ENCODE measurements around the gene PSG6.
"Not testable (repeated sequence)": the region's sequence is repeated elsewhere in the genome, so short reads cannot be mapped to it uniquely, and the experiment has no call there.

PSG6 gene

DNA sequence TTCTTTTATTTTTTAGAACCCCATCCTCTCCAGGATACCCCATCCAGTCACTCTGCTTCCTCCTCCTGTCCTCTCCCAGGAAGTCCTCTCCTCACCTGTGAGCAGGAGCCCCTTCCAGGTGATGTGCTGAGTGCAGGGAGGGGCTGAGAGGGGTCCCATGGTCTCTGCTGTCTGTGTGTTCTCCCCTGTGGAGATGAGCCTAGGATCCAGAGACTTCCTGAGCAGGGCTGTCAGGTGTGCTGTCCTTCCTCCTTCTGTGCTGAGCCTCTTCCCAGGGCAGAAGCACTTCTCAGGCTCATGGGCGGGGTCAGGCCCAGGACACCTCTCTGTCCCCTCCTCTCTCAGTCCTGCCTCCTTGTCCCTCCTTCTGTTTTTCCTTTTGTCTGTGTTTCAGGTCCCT, at the start of gene PSG6:
PSG6 (minus strand) TSS at position 261 of the 400 bp plus-strand sequence; CDS start at position 159, 102 bp downstream.
- ATAC-seq, result not testable (repeated sequence)

DNA sequence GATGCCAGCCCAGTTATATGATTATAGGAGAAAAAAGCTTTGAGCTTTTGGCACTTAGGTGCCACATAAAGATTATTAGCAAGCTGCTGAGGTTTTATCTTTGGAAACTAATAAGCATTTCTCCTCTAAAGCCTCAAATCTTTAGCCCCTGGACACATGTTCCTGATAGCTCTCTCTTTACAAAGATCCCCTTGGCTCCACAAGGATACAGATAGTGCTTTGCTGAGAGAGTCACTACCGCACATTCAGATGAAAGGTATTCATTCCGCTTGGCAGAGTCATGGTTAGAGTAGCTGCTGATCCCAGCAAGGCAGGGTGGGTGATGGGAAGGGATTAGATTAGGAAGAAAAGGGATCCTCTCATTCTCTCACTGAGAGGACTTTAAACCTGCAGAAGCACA, 47.5 kb upstream of the PSG6 start:
- TF ChIP-seq ZNF70 (CRISPR knock-in tag; IDR thresholded peaks at IDR 0.05) (no peak), ISL1 (CRISPR knock-in tag; IDR thresholded peaks at IDR 0.05) (0 out of 2 replicates have a peak, but pooled peaks have one; percentile 15)
- ATAC-seq, result peak; percentile 97

DNA sequence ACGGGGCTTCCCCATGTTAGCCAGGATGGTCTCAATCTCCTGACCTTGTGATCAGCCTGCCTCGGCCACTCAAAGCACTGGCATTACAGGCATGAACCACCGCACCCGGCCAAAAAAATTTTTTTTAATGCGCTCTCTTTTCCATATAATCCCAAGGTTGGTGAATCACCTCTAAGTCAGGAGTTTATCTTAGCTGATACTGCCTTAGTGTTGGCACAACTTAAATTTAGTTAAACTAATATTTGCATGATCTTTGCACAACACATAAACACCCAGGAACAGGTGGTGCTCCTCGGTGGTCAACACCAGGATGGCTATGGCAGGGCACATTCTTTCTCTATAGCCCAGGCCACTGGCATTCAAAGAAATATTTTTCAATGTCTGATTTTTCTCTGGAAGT, 43.4 kb upstream of the PSG6 start:
- no peak for TF ChIP-seq SNAI2 (CRISPR knock-in tag; IDR thresholded peaks at IDR 0.05)
- TF ChIP-seq, protein P1, sequence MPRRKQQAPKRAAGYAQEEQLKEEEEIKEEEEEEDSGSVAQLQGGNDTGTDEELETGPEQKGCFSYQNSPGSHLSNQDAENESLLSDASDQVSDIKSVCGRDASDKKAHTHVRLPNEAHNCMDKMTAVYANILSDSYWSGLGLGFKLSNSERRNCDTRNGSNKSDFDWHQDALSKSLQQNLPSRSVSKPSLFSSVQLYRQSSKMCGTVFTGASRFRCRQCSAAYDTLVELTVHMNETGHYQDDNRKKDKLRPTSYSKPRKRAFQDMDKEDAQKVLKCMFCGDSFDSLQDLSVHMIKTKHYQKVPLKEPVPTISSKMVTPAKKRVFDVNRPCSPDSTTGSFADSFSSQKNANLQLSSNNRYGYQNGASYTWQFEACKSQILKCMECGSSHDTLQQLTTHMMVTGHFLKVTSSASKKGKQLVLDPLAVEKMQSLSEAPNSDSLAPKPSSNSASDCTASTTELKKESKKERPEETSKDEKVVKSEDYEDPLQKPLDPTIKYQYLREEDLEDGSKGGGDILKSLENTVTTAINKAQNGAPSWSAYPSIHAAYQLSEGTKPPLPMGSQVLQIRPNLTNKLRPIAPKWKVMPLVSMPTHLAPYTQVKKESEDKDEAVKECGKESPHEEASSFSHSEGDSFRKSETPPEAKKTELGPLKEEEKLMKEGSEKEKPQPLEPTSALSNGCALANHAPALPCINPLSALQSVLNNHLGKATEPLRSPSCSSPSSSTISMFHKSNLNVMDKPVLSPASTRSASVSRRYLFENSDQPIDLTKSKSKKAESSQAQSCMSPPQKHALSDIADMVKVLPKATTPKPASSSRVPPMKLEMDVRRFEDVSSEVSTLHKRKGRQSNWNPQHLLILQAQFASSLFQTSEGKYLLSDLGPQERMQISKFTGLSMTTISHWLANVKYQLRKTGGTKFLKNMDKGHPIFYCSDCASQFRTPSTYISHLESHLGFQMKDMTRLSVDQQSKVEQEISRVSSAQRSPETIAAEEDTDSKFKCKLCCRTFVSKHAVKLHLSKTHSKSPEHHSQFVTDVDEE (CRISPR knock-in tag; IDR thresholded peaks at IDR 0.05), result no peak
- TF ChIP-seq ZNF8 (CRISPR knock-in tag; IDR thresholded peaks at IDR 0.05), result no peak
- TF ChIP-seq, protein P2, sequence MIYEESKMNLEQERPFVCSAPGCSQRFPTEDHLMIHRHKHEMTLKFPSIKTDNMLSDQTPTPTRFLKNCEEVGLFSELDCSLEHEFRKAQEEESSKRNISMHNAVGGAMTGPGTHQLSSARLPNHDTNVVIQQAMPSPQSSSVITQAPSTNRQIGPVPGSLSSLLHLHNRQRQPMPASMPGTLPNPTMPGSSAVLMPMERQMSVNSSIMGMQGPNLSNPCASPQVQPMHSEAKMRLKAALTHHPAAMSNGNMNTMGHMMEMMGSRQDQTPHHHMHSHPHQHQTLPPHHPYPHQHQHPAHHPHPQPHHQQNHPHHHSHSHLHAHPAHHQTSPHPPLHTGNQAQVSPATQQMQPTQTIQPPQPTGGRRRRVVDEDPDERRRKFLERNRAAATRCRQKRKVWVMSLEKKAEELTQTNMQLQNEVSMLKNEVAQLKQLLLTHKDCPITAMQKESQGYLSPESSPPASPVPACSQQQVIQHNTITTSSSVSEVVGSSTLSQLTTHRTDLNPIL (CRISPR knock-in tag; IDR thresholded peaks at IDR 0.05; ENCODE audit: low read depth), result no peak
- no peak for ATAC-seq

DNA sequence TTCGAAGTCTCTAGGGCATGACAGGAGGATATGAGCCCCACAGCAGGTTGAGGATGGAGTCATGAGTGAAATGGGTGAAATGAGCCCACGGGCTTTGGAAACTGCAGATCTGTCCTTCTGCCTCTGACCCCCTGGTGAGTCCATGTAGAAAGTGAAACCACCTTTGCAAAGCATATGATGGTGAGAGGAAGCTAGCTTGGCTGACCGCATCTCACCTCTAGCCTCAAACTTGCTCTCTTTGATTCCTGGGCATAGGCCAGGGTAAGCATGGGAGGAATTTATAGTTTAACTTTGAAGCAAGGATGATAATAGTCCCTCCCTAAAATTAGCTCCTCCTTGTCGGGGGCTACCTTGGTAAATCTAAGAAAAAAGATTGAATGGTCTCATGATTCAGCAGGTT, 34.4 kb upstream of the PSG6 start:
- ATAC-seq, result not testable (repeated sequence)

DNA sequence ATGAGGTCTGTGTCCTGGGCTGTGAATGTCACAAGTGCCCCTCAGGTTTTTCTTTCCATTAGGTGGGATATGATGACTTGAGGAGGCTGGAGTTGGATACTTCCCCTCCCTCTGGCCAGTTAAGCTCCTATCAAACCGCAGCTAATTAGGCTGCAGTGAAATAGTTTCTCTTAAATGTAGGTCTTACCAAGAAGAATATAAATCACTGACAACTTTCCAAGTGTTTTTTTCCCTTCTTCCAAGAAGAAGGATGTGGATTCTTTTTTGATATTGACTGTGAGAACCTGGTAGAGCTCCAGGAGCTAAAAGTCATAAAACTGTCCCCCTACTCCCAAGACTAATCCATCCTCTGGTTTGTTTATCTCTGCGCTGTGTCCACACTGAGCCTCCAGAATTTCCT, 33.8 kb upstream of the PSG6 start:
- ATAC-seq, result not testable (repeated sequence)

DNA sequence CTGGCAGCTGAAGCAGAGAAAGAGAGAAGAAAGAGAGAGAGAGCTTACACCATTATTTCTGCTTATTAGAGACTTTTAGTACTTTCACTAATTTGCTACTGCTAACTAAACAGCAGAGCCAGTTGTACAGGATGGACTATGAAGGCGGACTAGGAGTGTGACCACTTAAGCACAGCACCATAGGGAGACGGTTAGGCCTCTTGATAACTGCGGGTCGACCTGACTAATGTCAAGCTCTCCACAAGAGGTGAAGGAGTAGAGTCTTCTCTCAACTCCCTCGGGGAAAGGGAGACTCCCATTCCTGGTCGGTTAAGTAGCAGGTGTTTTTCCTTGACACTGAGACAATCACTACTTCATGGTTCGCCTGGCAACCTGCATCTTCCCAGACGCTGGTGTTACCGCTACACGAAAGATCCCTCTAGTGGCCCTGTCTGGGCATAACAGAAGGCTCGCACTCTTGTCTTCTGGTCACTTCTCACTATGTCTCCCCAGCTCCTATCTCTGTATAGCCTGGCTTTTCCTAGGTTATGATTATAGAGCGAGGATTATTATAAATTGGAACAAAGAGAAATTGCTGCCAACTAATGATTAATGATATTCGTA, 24.6 kb upstream of the PSG6 start:
- peak; percentile 57 for ATAC-seq
- TF ChIP-seq ZNF565 (CRISPR knock-in tag; conservative IDR thresholded peaks at IDR 0.05; ENCODE audit: low read depth) (no peak), PPARA (CRISPR knock-in tag; IDR thresholded peaks at IDR 0.05; ENCODE audit: borderline replicate concordance) (no peak), ESRRG (CRISPR knock-in tag; IDR thresholded peaks at IDR 0.05) (no peak), RARB (CRISPR knock-in tag; IDR thresholded peaks at IDR 0.05) (no peak), GLIS3 (CRISPR knock-in tag; IDR thresholded peaks at IDR 0.05) (no peak), ZNF8 (CRISPR knock-in tag; IDR thresholded peaks at IDR 0.05) (no peak), ZNF70 (CRISPR knock-in tag; IDR thresholded peaks at IDR 0.05) (no peak)
- TF ChIP-seq, protein P1 (CRISPR knock-in tag; IDR thresholded peaks at IDR 0.05), result no peak
- TF ChIP-seq, protein P3, sequence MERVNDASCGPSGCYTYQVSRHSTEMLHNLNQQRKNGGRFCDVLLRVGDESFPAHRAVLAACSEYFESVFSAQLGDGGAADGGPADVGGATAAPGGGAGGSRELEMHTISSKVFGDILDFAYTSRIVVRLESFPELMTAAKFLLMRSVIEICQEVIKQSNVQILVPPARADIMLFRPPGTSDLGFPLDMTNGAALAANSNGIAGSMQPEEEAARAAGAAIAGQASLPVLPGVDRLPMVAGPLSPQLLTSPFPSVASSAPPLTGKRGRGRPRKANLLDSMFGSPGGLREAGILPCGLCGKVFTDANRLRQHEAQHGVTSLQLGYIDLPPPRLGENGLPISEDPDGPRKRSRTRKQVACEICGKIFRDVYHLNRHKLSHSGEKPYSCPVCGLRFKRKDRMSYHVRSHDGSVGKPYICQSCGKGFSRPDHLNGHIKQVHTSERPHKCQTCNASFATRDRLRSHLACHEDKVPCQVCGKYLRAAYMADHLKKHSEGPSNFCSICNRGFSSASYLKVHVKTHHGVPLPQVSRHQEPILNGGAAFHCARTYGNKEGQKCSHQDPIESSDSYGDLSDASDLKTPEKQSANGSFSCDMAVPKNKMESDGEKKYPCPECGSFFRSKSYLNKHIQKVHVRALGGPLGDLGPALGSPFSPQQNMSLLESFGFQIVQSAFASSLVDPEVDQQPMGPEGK (CRISPR knock-in tag; IDR thresholded peaks at IDR 0.05; ENCODE audit: borderline replicate concordance), result no peak

DNA sequence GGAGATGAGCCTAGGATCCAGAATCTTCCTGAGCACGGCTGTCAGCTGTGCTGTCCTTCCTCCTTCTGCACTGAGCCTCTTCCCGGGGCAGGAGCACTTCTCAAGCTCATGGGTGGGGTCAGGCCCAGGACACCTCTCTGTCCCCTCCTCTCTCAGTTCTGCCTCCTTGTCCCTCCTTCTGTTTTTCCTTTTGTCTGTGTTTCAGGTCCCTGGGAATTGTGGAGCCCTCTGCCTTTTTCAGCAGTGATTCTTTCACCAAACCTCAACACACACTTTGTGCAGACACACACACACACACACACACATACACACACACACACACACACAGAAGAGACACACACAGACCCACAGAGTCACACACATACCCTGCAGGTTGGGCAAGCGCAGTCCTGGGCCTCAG, 19.4 kb upstream of the PSG6 start, which contains the start of gene PSG7:
PSG7 (minus strand) TSS at position 101 of the 400 bp plus-strand sequence. CDS start 131 bp downstream, outside the sequence.
- ATAC-seq, result not testable (repeated sequence)

DNA sequence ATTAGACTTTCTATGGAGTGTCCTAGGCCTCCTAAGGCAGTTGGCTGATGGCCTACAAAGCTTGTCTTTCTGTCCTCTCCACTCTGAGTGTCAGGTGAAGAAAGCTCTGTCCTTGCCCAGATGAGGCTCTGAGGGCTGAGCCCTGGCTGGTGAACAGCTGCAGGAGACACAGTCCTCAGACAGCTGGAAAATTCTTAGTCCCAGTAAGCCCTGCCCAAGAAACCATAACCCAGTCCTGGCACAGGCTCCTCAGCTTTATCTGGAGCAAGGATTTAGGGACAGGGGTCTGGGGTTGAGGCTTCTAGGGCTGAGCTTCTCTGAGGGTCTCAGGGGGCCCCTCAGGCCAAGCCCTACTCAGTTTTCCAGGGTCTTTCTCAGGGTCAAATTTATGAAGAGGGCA, 17.0 kb upstream of the PSG6 start:
- ATAC-seq, result not testable (repeated sequence)

DNA sequence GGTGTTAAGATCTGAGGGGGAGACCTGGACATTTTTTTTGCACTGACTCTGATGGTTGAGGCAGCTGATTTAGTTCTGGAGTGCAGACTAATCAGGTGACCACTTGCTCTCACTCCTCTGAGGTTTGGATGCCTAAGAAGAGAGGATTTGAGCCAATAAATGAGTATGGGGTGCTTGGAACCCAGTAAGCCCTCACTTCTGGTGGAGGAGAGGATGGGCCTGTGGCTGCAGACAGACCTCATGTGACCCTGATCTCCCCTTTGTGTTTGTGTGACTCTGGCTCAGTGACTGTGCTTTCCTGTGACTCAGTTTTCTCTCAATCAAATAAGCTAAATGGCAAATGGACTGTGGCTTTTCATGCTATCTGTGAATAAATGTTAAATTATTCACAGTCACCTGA, 16.5 kb upstream of the PSG6 start:
- ATAC-seq, result not testable (repeated sequence)

Measured in SK-N-SH treated with all-trans-retinoic acid at 6 μM for 48 hours (cell line).